Bronchial smooth muscle cell (primary cell): ENCODE measurements around the gene ARHGAP44. TPM values are rescaled to one million over a fixed set of nuclear protein-coding genes. Genes with fewer than 3 reads are reported as not detected.

ENCODE experiments used
- total RNA-seq: library from RNA; depleted of rRNA; stranded (reverse); fragments of >200 nt; gene quantifications from 2 replicates; pipeline ENCODE4 v1.2.1, GENCODE V29; 2014

The ARHGAP44 gene, protein sequence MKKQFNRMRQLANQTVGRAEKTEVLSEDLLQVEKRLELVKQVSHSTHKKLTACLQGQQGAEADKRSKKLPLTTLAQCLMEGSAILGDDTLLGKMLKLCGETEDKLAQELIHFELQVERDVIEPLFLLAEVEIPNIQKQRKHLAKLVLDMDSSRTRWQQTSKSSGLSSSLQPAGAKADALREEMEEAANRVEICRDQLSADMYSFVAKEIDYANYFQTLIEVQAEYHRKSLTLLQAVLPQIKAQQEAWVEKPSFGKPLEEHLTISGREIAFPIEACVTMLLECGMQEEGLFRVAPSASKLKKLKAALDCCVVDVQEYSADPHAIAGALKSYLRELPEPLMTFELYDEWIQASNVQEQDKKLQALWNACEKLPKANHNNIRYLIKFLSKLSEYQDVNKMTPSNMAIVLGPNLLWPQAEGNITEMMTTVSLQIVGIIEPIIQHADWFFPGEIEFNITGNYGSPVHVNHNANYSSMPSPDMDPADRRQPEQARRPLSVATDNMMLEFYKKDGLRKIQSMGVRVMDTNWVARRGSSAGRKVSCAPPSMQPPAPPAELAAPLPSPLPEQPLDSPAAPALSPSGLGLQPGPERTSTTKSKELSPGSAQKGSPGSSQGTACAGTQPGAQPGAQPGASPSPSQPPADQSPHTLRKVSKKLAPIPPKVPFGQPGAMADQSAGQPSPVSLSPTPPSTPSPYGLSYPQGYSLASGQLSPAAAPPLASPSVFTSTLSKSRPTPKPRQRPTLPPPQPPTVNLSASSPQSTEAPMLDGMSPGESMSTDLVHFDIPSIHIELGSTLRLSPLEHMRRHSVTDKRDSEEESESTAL
- 0.95 and 1.0 TPM in 2 replicates for total RNA-seq

GRCh38 chr17:12789481-12790248 lies at the start of gene ARHGAP44:
TSS of gene ARHGAP44 (plus strand) at chr17:12789498. CDS start at chr17:12789839, 341 bp downstream.

DNA sequence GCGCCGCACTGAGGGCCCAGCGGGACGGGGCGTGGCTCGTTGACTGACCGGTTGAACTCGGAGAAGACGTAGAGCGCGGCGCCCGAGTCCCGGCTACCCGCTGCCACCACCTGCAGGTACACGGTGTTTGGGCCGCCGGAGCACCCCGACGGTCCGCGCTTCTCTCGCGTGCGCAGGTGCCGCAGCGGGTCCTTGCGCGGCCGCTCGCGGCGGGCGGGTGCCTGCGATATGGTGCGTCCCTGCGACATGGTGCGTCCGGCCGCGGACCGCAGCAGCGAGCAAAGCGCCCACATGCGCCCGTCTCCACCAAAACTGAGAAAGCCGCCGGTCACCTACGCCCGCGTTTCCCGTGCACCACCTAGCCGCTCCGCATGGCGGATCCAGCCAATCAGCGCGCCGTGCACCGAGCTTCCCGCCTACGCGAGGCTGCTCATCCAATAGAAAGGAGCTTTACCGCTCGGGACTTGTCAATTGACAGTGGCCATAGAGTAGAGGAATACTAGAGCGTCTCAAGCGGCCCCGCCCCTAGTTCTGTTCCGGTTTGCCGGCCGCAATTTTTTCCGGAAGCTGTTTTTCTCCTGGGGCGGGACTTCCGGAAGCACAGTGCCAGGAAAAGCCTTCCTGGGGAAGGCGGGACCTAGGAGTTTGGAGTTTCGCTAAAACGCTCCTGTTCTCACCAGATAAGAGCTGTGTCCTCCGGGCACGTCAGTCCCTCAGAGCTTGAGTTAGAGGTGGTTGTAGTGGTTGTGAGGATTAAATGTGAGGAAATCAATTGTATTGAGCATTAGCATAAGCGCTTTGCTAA lies 228.6 kb downstream of the ARHGAP44 start, which contains the start of gene ELAC2:
Gene ELAC2 (minus strand): TSS at position 373 of the 805 bp plus-strand sequence. CDS start 80 bp downstream, at position 293.

Other genes with a start within 250 kb of the ARHGAP44 start
- 0.32 TPM in 1 of 2 replicates, not detected in the other for gene MYOCD, start 123.6 kb upstream of the ARHGAP44 start, total RNA-seq
- gene ELAC2, start 228.5 kb downstream of the ARHGAP44 start, total RNA-seq = 52.0 and 58.2 TPM in 2 replicates